Measurements from ENCODE around the gene TRIP10.
"Not testable (repeated sequence)": the region's sequence is repeated elsewhere in the genome, so short reads cannot be mapped to it uniquely, and the experiment has no call there.

DNA sequence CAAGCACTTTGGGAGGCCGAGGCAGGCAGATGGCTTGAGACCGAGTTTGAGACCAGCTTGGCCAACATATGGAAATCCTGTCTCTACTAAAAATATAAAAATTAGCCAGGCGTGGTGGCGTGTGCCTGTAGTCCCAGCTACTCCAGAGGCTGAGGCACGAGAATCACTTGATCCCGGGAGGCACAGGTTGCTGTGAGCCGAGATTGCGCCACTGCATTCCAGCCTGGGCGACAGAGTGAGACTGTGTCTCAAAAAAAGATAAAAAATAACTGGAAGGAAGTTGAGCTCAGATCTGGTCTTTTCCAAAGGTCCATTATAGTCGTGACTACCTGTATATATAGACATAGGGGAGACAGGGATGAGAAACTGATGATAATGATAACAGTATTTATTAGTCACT is 9.1 kb downstream of the TRIP10 start:
- TF ChIP-seq POLR2AphosphoS5 (IDR thresholded peaks at IDR 0.05); CTCF (IDR thresholded peaks at IDR 0.05; ENCODE audit: poor library complexity, severe bottlenecking); EZH2 (IDR thresholded peaks at IDR 0.05; ENCODE audit: borderline replicate concordance, insufficient read depth, low read length, poor library complexity, severe bottlenecking): not testable (repeated sequence)
